ENCODE measurements around the gene PRPF6.

PRPF6 gene

DNA sequence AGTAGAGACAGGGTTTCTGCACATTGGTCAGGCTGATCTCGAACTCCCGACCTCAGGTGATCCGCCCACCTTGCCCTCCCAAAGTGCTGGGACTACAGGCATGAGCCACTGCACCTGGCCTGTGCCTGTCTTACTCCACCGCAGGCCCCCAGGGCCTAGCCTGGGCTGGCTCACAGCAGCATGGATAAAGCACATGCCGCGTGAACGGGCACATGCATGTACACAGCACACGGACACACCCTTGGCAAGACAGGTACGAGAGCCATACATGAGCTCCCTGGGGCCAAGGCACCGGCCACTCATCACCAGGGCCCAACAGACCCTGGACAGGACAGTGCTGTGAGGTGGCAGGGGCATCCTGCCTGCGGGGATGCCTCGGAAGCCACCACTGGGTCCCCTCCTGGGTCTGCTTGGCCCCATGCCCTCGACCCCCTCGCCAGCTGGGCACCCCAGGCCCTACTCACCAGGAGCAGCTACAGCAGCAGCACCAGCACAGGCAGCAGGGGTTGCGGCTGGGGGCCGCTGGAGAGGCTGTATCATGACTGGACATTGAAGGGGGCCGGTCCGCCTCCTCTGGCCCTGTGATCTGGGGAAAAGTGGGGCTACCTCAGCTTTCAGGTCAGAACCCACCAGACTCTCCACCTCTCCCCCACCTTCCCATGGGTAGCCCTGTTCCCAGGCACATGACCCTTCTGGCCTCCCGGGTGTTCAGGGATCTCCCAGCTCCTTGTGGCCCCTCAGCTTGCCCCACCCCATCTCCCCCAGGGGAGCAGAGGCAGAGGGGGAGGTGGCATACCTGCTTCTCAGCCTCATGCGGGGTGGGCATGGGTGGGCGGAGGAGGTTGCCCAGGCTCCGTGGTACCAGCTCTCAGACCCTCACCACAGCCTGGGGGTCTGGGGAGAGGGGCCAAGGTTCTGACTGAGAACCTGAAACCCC lies 95.4 kb downstream of the PRPF6 start:
- H3K4me3 ChIP-seq (ENCODE audit: severe bottlenecking): no peak overlapping the region
- no peak overlapping the region for H3K27ac ChIP-seq (ENCODE audit: poor library complexity, severe bottlenecking)
- DNase-seq (ENCODE audit: low spot score): no peak

DNA sequence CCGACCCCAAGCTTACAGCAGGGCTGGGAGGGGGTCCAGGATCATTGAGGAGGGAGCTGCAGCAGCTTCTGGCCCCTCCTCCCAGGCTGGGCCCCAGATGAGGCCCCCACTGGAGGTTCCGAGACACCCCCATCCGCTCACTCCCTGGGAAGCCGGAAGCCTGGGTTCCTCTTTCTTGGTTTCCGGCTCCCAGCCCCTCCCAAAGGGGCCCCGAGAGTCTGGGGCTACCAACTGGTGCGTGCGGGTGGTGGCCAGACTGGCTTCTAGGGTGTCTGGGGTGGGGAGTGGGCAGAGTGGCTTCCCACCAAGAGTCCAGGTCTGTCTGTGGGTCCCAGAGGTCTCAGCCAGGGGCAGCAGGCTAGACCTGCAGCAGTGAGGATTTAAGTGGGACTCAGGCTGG lies 96.2 kb downstream of the PRPF6 start:
- no peaks in the 10 kb centered on the region for H3K9me3 ChIP-seq (ENCODE audit: severe bottlenecking)
- ATAC-seq (ENCODE audit: low read depth) (no peak), DNase-seq (ENCODE audit: low spot score) (no peak)
- H3K4me1 ChIP-seq (ENCODE audit: insufficient read depth, poor library complexity, severe bottlenecking): peaks cover 10% of the 10 kb centered on the region
- H3K36me3 ChIP-seq (ENCODE audit: low read depth): no peaks in the 10 kb centered on the region
- no peaks in the 10 kb centered on the region for H3K27me3 ChIP-seq (ENCODE audit: insufficient read depth, poor library complexity, severe bottlenecking)
- no peak overlapping the region for H3K4me3 ChIP-seq (ENCODE audit: severe bottlenecking)
- no peak for TF ChIP-seq CTCF (IDR thresholded peaks at IDR 0.05; ENCODE audit: poor library complexity, severe bottlenecking)
- no peak overlapping the region for H3K27ac ChIP-seq (ENCODE audit: poor library complexity, severe bottlenecking)

More for the DNA sequence above, 95.4 kb downstream of the PRPF6 start:
- no peak for ATAC-seq (ENCODE audit: low read depth)
- Histone ChIP-seq H3K4me1 (ENCODE audit: insufficient read depth, poor library complexity, severe bottlenecking) (peaks cover 10% of the 10 kb centered on the region), H3K9me3 (ENCODE audit: severe bottlenecking) (no peaks in the 10 kb centered on the region), H3K27me3 (ENCODE audit: insufficient read depth, poor library complexity, severe bottlenecking) (no peaks in the 10 kb centered on the region), H3K36me3 (ENCODE audit: low read depth) (no peaks in the 10 kb centered on the region)
- no peak for TF ChIP-seq CTCF (IDR thresholded peaks at IDR 0.05; ENCODE audit: poor library complexity, severe bottlenecking)

GRCh38 chr20:64077541-64077875 lies 96.6 kb downstream of the PRPF6 start:
- no peak for TF ChIP-seq CTCF (IDR thresholded peaks at IDR 0.05; ENCODE audit: poor library complexity, severe bottlenecking)
- Histone ChIP-seq H3K4me1 (ENCODE audit: insufficient read depth, poor library complexity, severe bottlenecking) (peaks cover 10% of the 10 kb centered on the region), H3K4me3 (ENCODE audit: severe bottlenecking) (no peak overlapping the region), H3K27me3 (ENCODE audit: insufficient read depth, poor library complexity, severe bottlenecking) (no peaks in the 10 kb centered on the region), H3K36me3 (ENCODE audit: low read depth) (no peaks in the 10 kb centered on the region), H3K9me3 (ENCODE audit: severe bottlenecking) (no peaks in the 10 kb centered on the region), H3K27ac (ENCODE audit: poor library complexity, severe bottlenecking) (no peak overlapping the region)
- ATAC-seq (ENCODE audit: low read depth) (no peak), DNase-seq (ENCODE audit: low spot score) (no peak)

DNA sequence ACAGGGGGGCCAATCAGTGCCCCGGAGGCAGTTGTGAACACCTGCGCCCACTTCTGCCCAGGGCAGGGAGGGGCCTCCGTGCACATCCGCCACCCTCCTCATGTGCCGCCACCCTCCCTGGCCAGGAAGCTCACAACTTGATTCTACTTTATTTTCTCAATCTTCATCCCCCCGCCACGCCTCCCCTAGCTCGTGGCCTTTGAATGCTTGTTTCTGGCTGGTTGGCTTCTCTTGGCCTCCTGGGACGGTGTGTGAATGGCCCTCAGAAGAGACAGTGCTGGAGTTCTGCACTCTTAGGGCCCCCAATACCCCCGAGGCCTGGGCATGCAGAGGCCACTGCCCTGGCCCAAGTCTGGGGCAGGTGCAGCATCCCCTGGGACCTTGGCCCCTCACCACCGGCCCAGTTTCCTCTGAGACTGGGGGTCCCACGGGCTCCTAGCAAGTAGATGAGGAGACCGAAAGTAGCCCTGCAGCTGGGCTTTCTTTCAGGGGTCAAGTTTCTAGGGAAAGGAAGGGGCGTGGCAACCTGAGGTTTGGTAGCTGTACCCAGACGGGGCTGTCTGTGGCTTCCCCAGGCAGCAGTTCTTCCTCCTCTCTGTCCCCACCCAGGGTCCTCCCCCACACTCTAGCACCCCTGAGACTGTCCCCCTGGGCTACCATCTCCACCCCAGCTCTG lies 97.1 kb downstream of the PRPF6 start:
- Histone ChIP-seq H3K4me1 (ENCODE audit: insufficient read depth, poor library complexity, severe bottlenecking) (peaks cover 10% of the 10 kb centered on the region), H3K27me3 (ENCODE audit: insufficient read depth, poor library complexity, severe bottlenecking) (peaks cover under 1% of the 10 kb centered on the region), H3K9me3 (ENCODE audit: severe bottlenecking) (no peaks in the 10 kb centered on the region), H3K27ac (ENCODE audit: poor library complexity, severe bottlenecking) (no peak overlapping the region), H3K4me3 (ENCODE audit: severe bottlenecking) (peak overlapping the region; percentile 85), H3K36me3 (ENCODE audit: low read depth) (no peaks in the 10 kb centered on the region)
- no peak for TF ChIP-seq CTCF (IDR thresholded peaks at IDR 0.05; ENCODE audit: poor library complexity, severe bottlenecking)
- ATAC-seq (ENCODE audit: low read depth) (no peak), DNase-seq (ENCODE audit: low spot score) (no peak)

- Histone ChIP-seq H3K4me1 (ENCODE audit: insufficient read depth, poor library complexity, severe bottlenecking) (peaks cover 10% of the 10 kb centered on the region), H3K4me3 (ENCODE audit: severe bottlenecking) (peak overlapping the region; percentile 85), H3K9me3 (ENCODE audit: severe bottlenecking) (no peaks in the 10 kb centered on the region), H3K27me3 (ENCODE audit: insufficient read depth, poor library complexity, severe bottlenecking) (peaks cover 6% of the 10 kb centered on the region), H3K27ac (ENCODE audit: poor library complexity, severe bottlenecking) (peak overlapping the region; percentile 38), H3K36me3 (ENCODE audit: low read depth) (no peaks in the 10 kb centered on the region)
- ATAC-seq (ENCODE audit: low read depth) (no peak), DNase-seq (ENCODE audit: low spot score) (no peak)
- TF ChIP-seq CTCF (IDR thresholded peaks at IDR 0.05; ENCODE audit: poor library complexity, severe bottlenecking): no peak
Observed at GRCh38 chr20:64078934-64079272, 98.0 kb downstream of the PRPF6 start.
